ENCODE measurements around the gene MTIF3. TPM values are rescaled to one million over a fixed set of nuclear protein-coding genes. Genes with fewer than 3 reads are reported as not detected.

Gene MTIF3
- total RNA-seq, 1 donor from 2014 or later = 50.0 TPM

GRCh38 chr13:27427641-27428040 is 22.7 kb downstream of the MTIF3 start:
- no peak for TF ChIP-seq CTCF (conservative IDR thresholded peaks at IDR 0.05; ENCODE audit: low read depth, low read length)
- H3K4me3 ChIP-seq (ENCODE audit: low read depth, low read length) = no peak overlapping the region
- DNase-seq (ENCODE audit: low read depth) = no peak

- peak overlapping the region; percentile 58 for H3K4me3 ChIP-seq (ENCODE audit: low read depth, low read length)
- peak; percentile 61 for TF ChIP-seq CTCF (conservative IDR thresholded peaks at IDR 0.05; ENCODE audit: low read depth, low read length)
- no peak for DNase-seq (ENCODE audit: low read depth)
Observed at GRCh38 chr13:27425918-27426630, 24.3 kb downstream of the MTIF3 start.

- no peak for TF ChIP-seq CTCF (conservative IDR thresholded peaks at IDR 0.05; ENCODE audit: low read depth, low read length)
- H3K4me3 ChIP-seq (ENCODE audit: low read depth, low read length) = peak overlapping the region; percentile 58
- DNase-seq (ENCODE audit: low read depth) = no peak
Observed at GRCh38 chr13:27425158-27425917, 25.0 kb downstream of the MTIF3 start.

- peak within 1 kb of the TSS; percentile 58 for H3K4me3 ChIP-seq (ENCODE audit: low read depth, low read length)
- DNase-seq (ENCODE audit: low read depth) = no peak
- TF ChIP-seq CTCF (conservative IDR thresholded peaks at IDR 0.05; ENCODE audit: low read depth, low read length) = no peak
Observed at GRCh38 chr13:27424246-27425157, 25.9 kb downstream of the MTIF3 start, which contains the start of gene GTF3A. Gene GTF3A (plus strand): TSS chr13:27424619.

- no peak for TF ChIP-seq CTCF (conservative IDR thresholded peaks at IDR 0.05; ENCODE audit: low read depth, low read length)
- no peak for DNase-seq (ENCODE audit: low read depth)
- H3K4me3 ChIP-seq (ENCODE audit: low read depth, low read length) = no peak overlapping the region
Observed at GRCh38 chr13:27423333-27423732, 27.0 kb downstream of the MTIF3 start.

GRCh38 chr13:27421101-27421871 is 29.1 kb downstream of the MTIF3 start:
- no peak for DNase-seq (ENCODE audit: low read depth)

More at GRCh38 chr13:27421101-27421871, 29.1 kb downstream of the MTIF3 start:
- no peak overlapping the region for H3K4me3 ChIP-seq (ENCODE audit: low read depth, low read length)
- no peak for TF ChIP-seq CTCF (conservative IDR thresholded peaks at IDR 0.05; ENCODE audit: low read depth, low read length)
